ENCODE measurements around the gene TOMM22.

Gene TOMM22

DNA sequence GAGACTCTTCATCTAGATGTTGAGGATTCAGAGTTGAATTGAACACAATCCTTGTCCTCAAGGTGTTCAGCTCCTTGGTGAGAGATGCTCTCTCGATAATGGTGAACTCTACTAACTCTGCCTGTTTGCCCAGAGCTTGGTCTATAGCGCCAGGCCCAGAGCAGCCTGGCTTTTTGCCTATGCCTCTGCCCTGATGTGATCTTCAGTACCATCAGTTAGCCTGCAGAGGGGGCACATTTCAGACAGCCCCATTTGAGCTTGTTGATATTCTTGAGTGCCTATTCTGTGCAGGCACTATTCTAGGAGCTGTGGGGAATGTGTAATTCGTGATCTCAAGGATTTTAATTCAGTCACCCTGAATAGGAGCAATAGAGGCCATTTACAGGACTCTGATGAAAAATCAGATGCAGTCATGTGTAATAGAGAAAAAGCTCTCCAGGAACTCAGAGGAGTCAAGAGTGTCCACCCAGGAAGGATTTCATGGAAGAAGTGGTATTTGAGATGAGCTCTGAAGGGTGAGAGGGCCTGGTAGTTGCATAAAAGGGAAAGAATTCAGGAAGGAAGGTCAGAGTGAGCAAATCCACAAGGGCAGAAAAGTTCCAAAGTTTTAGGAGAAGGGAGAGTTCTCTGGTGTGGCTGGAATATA, 43.3 kb downstream of the TOMM22 start:
- no peak overlapping the region for H3K14ac ChIP-seq (ENCODE audit: low read length)
- H3K4me3 ChIP-seq (ENCODE audit: low read depth, low read length) = no peak overlapping the region
- H3K4ac ChIP-seq (ENCODE audit: low read depth, low read length) = no peak overlapping the region
- no peaks in the 10 kb centered on the region for H3K4me1 ChIP-seq (ENCODE audit: control insufficient read depth in 1 of 2, insufficient read depth in 2 of 2, low read length in 2 of 2)
- H3K18ac ChIP-seq (ENCODE audit: low read length) = no peak overlapping the region
- WGBS (ENCODE audit: extremely low coverage, insufficient coverage, insufficient read length) = no CpG with 5 or more reads among the region's 3 CpGs
- DNase-seq = peak in 1 of 2 donors; percentile 47
- no peak overlapping the region for H3K4me2 ChIP-seq (ENCODE audit: low read length)
- H4K91ac ChIP-seq (ENCODE audit: low read depth, low read length) = no peak overlapping the region
- no peak overlapping the region for H2BK5ac ChIP-seq (ENCODE audit: low read depth, low read length, poor library complexity)
- H3K27ac ChIP-seq (ENCODE audit: low read depth, low read length) = no peak overlapping the region
- H3K9me3 ChIP-seq (ENCODE audit: insufficient read depth, low read depth, low read length) = peaks cover 3% of the 10 kb centered on the region
- no peak overlapping the region for H3K9ac ChIP-seq (ENCODE audit: low read length)
- no peaks in the 10 kb centered on the region for H3K79me2 ChIP-seq (ENCODE audit: control insufficient read depth, insufficient read depth, low read length, poor library complexity)
- H2AK5ac ChIP-seq (ENCODE audit: low read length) = no peak overlapping the region
- H3K36me3 ChIP-seq (ENCODE audit: control insufficient read depth in 1 of 2, insufficient read depth in 2 of 2, low read length in 2 of 2) = peaks cover 61 to 76% of the 10 kb centered on the region in 2 experiments
- H4K12ac ChIP-seq (ENCODE audit: low read depth, low read length) = no peak overlapping the region
- H2AFZ ChIP-seq (ENCODE audit: insufficient read depth, low read length, poor library complexity) = no peak overlapping the region
- H4K8ac ChIP-seq (ENCODE audit: low read depth, low read length) = no peak overlapping the region
- H2BK120ac ChIP-seq (ENCODE audit: insufficient read depth, low read length, poor library complexity) = no peak overlapping the region
- H3K23ac ChIP-seq (ENCODE audit: low read length) = no peak overlapping the region
- H3K27me3 ChIP-seq (ENCODE audit: insufficient read depth, low read length) = no peaks in the 10 kb centered on the region
- H3K79me1 ChIP-seq (ENCODE audit: low read length) = no peaks in the 10 kb centered on the region
- no peak overlapping the region for H2BK12ac ChIP-seq (ENCODE audit: low read length)

DNA sequence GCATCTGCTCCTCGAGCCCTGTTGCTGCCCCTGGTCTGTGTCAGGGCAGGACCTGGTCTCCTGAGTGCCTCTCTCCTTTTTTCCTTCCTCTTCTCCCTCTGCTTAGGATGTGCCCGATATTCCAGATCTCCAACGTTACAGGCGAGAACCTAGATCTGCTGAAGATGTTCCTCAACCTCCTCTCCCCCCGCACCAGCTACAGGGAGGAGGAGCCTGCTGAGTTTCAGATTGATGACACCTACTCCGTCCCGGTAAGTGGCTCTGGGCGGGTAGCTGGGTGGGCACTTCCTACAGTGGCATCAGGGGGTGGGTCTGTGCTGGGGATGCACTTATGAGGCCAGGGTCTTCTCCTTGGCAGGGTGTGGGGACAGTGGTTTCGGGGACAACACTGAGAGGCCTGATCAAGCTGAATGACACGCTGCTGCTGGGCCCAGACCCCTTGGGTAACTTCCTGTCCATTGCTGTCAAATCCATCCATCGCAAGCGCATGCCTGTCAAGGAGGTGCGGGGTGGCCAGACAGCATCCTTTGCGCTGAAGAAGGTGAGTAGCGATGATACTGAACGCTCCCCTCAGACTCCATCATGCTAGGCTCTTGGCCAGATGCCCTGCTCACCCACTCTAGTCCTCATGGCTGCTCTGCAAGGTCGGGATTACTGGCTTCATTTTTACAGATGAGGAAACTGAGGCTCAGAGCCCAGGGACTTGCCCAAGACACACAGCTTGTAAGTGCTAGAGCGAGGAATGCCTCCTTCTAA, 44.3 kb downstream of the TOMM22 start:
- no peak overlapping the region for H4K91ac ChIP-seq (ENCODE audit: low read depth, low read length)
- no peak overlapping the region for H2BK5ac ChIP-seq (ENCODE audit: low read depth, low read length, poor library complexity)
- H3K18ac ChIP-seq (ENCODE audit: low read length) = no peak overlapping the region
- peaks cover 3% of the 10 kb centered on the region for H3K9me3 ChIP-seq (ENCODE audit: insufficient read depth, low read depth, low read length)
- H3K4me3 ChIP-seq (ENCODE audit: low read depth, low read length) = no peak overlapping the region
- no peak overlapping the region for H3K14ac ChIP-seq (ENCODE audit: low read length)
- no CpG with 5 or more reads among the region's 18 CpGs for WGBS (ENCODE audit: extremely low coverage, insufficient coverage, insufficient read length)
- no peak overlapping the region for H4K8ac ChIP-seq (ENCODE audit: low read depth, low read length)
- no peaks in the 10 kb centered on the region for H3K27me3 ChIP-seq (ENCODE audit: insufficient read depth, low read length)
- H3K4me2 ChIP-seq (ENCODE audit: low read length) = no peak overlapping the region
- no peak overlapping the region for H4K12ac ChIP-seq (ENCODE audit: low read depth, low read length)
- no peak overlapping the region for H2BK12ac ChIP-seq (ENCODE audit: low read length)
- peaks cover 69 to 87% of the 10 kb centered on the region in 2 experiments for H3K36me3 ChIP-seq (ENCODE audit: control insufficient read depth in 1 of 2, insufficient read depth in 2 of 2, low read length in 2 of 2)
- H2AK5ac ChIP-seq (ENCODE audit: low read length) = no peak overlapping the region
- no peaks in the 10 kb centered on the region for H3K79me2 ChIP-seq (ENCODE audit: control insufficient read depth, insufficient read depth, low read length, poor library complexity)
- no peak overlapping the region for H3K27ac ChIP-seq (ENCODE audit: low read depth, low read length)
- no peaks in the 10 kb centered on the region for H3K79me1 ChIP-seq (ENCODE audit: low read length)
- no peaks in the 10 kb centered on the region for H3K4me1 ChIP-seq (ENCODE audit: control insufficient read depth in 1 of 2, insufficient read depth in 2 of 2, low read length in 2 of 2)
- no peak overlapping the region for H3K9ac ChIP-seq (ENCODE audit: low read length)
- H3K4ac ChIP-seq (ENCODE audit: low read depth, low read length) = no peak overlapping the region
- DNase-seq = no peak
- H2BK120ac ChIP-seq (ENCODE audit: insufficient read depth, low read length, poor library complexity) = no peak overlapping the region
- H2AFZ ChIP-seq (ENCODE audit: insufficient read depth, low read length, poor library complexity) = no peak overlapping the region
- H3K23ac ChIP-seq (ENCODE audit: low read length) = no peak overlapping the region

DNA sequence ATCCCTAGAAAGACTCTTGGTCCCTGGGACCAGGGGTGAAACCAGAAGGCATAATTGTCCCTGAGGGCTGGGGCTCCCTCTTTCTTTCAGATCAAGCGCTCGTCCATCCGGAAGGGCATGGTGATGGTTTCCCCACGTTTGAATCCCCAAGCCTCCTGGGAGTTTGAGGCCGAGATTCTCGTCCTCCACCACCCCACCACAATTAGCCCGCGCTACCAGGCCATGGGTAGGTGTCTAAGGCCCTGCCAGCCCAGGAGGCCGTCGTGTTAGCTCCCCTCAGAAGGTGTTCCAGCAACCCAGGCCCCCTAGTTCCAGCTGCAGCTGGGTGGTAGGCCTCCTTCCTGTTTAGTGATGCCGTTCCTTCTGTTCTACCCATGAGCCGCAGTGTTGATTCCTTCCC, 45.4 kb downstream of the TOMM22 start:
- WGBS (ENCODE audit: extremely low coverage, insufficient coverage, insufficient read length) = no CpG with 5 or more reads among the region's 12 CpGs
- no peak overlapping the region for H3K9ac ChIP-seq (ENCODE audit: low read length)
- H4K91ac ChIP-seq (ENCODE audit: low read depth, low read length) = no peak overlapping the region
- no peak overlapping the region for H2AK5ac ChIP-seq (ENCODE audit: low read length)
- no peak overlapping the region for H4K8ac ChIP-seq (ENCODE audit: low read depth, low read length)
- peaks cover 73 to 90% of the 10 kb centered on the region in 2 experiments for H3K36me3 ChIP-seq (ENCODE audit: control insufficient read depth in 1 of 2, insufficient read depth in 2 of 2, low read length in 2 of 2)
- no peak overlapping the region for H4K12ac ChIP-seq (ENCODE audit: low read depth, low read length)
- H3K18ac ChIP-seq (ENCODE audit: low read length) = no peak overlapping the region
- H3K79me2 ChIP-seq (ENCODE audit: control insufficient read depth, insufficient read depth, low read length, poor library complexity) = no peaks in the 10 kb centered on the region
- no peaks in the 10 kb centered on the region for H3K4me1 ChIP-seq (ENCODE audit: control insufficient read depth in 1 of 2, insufficient read depth in 2 of 2, low read length in 2 of 2)
- H3K79me1 ChIP-seq (ENCODE audit: low read length) = no peaks in the 10 kb centered on the region
- no peaks in the 10 kb centered on the region for H3K27me3 ChIP-seq (ENCODE audit: insufficient read depth, low read length)
- H2BK5ac ChIP-seq (ENCODE audit: low read depth, low read length, poor library complexity) = no peak overlapping the region
- H3K4ac ChIP-seq (ENCODE audit: low read depth, low read length) = no peak overlapping the region
- H3K4me2 ChIP-seq (ENCODE audit: low read length) = no peak overlapping the region
- H2BK12ac ChIP-seq (ENCODE audit: low read length) = no peak overlapping the region
- DNase-seq = no peak
- H3K14ac ChIP-seq (ENCODE audit: low read length) = no peak overlapping the region
- no peak overlapping the region for H2AFZ ChIP-seq (ENCODE audit: insufficient read depth, low read length, poor library complexity)
- H2BK120ac ChIP-seq (ENCODE audit: insufficient read depth, low read length, poor library complexity) = no peak overlapping the region
- H3K27ac ChIP-seq (ENCODE audit: low read depth, low read length) = no peak overlapping the region
- H3K4me3 ChIP-seq (ENCODE audit: low read depth, low read length) = no peak overlapping the region
- H3K9me3 ChIP-seq (ENCODE audit: insufficient read depth, low read depth, low read length) = peaks cover 3% of the 10 kb centered on the region
- no peak overlapping the region for H3K23ac ChIP-seq (ENCODE audit: low read length)

DNA sequence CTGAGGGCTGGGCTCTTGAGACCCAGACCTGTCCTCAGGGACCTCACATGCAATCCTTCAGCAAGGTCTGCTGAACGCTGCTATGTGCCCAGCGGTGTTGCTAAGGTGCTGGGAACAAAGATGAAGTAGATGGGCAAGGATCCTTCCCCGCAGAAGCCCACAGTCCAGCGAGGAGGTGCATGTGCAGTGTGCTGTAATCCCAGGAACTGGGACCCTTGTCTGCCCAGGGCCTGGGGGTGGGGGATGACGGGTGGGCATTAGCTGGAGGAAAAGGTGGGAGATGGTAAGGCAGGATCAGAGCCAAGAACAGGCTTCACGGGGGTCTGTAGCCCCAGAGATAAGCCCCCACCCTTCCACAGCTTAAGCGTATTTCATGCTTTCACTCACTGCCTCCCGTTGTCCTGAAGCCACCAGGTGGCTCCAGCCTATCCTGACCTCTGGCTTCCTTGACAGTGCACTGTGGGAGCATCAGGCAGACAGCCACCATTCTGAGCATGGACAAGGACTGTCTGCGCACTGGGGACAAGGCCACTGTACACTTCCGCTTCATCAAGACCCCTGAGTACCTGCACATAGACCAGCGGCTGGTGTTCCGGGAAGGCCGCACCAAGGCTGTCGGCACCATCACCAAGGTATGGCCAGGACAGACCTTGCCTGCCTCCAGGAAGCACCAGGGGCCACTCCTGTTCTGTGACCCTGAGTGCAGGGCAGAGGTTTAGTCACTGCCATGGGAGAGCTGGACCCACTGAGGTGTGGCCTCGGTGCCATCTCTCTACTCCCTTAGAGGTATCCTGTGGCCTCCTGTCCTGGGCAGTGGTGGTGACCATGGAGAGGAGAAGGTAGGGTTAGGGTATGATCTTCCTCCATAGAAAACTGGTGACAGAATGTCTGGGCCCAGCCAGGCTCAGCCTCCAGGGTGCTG, 46.0 kb downstream of the TOMM22 start:
- peaks cover 3% of the 10 kb centered on the region for H3K9me3 ChIP-seq (ENCODE audit: insufficient read depth, low read depth, low read length)
- H2BK120ac ChIP-seq (ENCODE audit: insufficient read depth, low read length, poor library complexity) = no peak overlapping the region
- H3K4me2 ChIP-seq (ENCODE audit: low read length) = no peak overlapping the region
- H2AK5ac ChIP-seq (ENCODE audit: low read length) = no peak overlapping the region
- H3K36me3 ChIP-seq (ENCODE audit: control insufficient read depth in 1 of 2, insufficient read depth in 2 of 2, low read length in 2 of 2) = peaks cover 77 to 94% of the 10 kb centered on the region in 2 experiments
- H2BK5ac ChIP-seq (ENCODE audit: low read depth, low read length, poor library complexity) = peak overlapping the region; percentile 23
- H3K14ac ChIP-seq (ENCODE audit: low read length) = no peak overlapping the region
- H2BK12ac ChIP-seq (ENCODE audit: low read length) = no peak overlapping the region
- H3K9ac ChIP-seq (ENCODE audit: low read length) = no peak overlapping the region
- H4K91ac ChIP-seq (ENCODE audit: low read depth, low read length) = no peak overlapping the region
- no peak overlapping the region for H3K4me3 ChIP-seq (ENCODE audit: low read depth, low read length)
- no peaks in the 10 kb centered on the region for H3K79me2 ChIP-seq (ENCODE audit: control insufficient read depth, insufficient read depth, low read length, poor library complexity)
- H4K8ac ChIP-seq (ENCODE audit: low read depth, low read length) = no peak overlapping the region
- H3K27me3 ChIP-seq (ENCODE audit: insufficient read depth, low read length) = no peaks in the 10 kb centered on the region
- no peak overlapping the region for H2AFZ ChIP-seq (ENCODE audit: insufficient read depth, low read length, poor library complexity)
- H3K4me1 ChIP-seq (ENCODE audit: control insufficient read depth in 1 of 2, insufficient read depth in 2 of 2, low read length in 2 of 2) = no peaks in the 10 kb centered on the region
- no peaks in the 10 kb centered on the region for H3K79me1 ChIP-seq (ENCODE audit: low read length)
- H3K23ac ChIP-seq (ENCODE audit: low read length) = no peak overlapping the region
- DNase-seq = no peak
- WGBS (ENCODE audit: extremely low coverage, insufficient coverage, insufficient read length) = no CpG with 5 or more reads among the region's 15 CpGs
- peak overlapping the region; percentile 50 for H3K18ac ChIP-seq (ENCODE audit: low read length)
- H4K12ac ChIP-seq (ENCODE audit: low read depth, low read length) = no peak overlapping the region
- H3K27ac ChIP-seq (ENCODE audit: low read depth, low read length) = no peak overlapping the region
- no peak overlapping the region for H3K4ac ChIP-seq (ENCODE audit: low read depth, low read length)
